Vagina (tissue), 2 donors: ENCODE measurements around the gene EPN2.

Experiments used
- CTCF ChIP-seq, 3 experiments: fragments of 450-650 bp in 2 of 3; fragments of 200-600 bp in 1 of 3; sonication (generic) in 1 of 3; IDR thresholded peaks; one replicate each; pipeline ENCODE4 v1.5.1; 2017 to 2019; ENCODE audit warnings: antibody characterized with exemption in 3 of 3, mild to moderate bottlenecking in 2 of 3, moderate library complexity in 2 of 3
- POLR2A ChIP-seq, 2 donors: fragments of 450-650 bp; IDR thresholded peaks; one replicate each; pipeline ENCODE4 v1.6.1; 2017; ENCODE audit warnings: antibody characterized with exemption in 2 of 2, mild to moderate bottlenecking in 2 of 2, moderate library complexity in 2 of 2
- POLR2AphosphoS5 ChIP-seq, 2 donors: sonication (generic); formaldehyde crosslinking; IDR thresholded peaks; one replicate each; pipeline ENCODE4 v1.9.0; 2017; ENCODE audit warnings: antibody characterized with exemption in 2 of 2, mild to moderate bottlenecking in 2 of 2, low read depth in 1 of 2; ENCODE audit not compliant: insufficient read depth in 1 of 2

DNA sequence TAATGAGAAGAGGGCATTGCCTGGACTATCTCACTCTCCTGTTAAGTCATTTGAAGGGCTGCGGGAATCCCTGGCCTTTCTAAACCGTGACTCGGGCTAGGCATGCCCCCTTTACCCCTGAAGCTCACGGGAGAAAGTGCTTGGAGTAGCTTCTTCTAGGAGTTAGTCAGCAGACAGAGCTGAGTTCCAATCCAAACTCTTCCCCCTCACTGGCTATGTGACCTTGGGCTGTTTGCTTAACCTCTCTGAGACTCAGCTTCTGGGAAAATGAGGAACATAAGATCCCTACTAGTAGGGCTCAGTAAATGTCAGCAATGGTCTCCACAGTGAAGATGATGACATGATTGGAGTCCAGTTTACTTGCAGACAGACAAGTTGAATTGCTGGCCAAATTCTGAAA lies 131.1 kb downstream of the EPN2 start:
- TF ChIP-seq CTCF (IDR thresholded peaks at IDR 0.05) (no peak), POLR2AphosphoS5 (IDR thresholded peaks at IDR 0.05; ENCODE audit: insufficient read depth in 1 of 2, low read depth in 1 of 2) (no peak), POLR2A (IDR thresholded peaks at IDR 0.05) (no peak)
